Esophagus muscularis mucosa (tissue), 4 donors: Measurements from ENCODE around the gene TP53INP2.

ENCODE experiments used
- CTCF ChIP-seq, 3 experiments: fragments of 200-600 bp in 2 of 3; fragments of 450-650 bp in 1 of 3; sonication (generic) in 2 of 3; IDR thresholded peaks; one replicate each; pipeline ENCODE4 v1.5.1; 2017 to 2019; ENCODE audit warnings: antibody characterized with exemption in 3 of 3, mild to moderate bottlenecking in 2 of 3, moderate library complexity in 1 of 3
- EP300 ChIP-seq: sonication (generic); formaldehyde crosslinking; IDR thresholded peaks from one replicate; pipeline ENCODE4 v1.6.1; 2017; ENCODE audit warnings: antibody characterized with exemption
- POLR2A ChIP-seq: fragments of 450-650 bp; IDR thresholded peaks from one replicate; pipeline ENCODE4 v1.6.1; 2017; ENCODE audit warnings: antibody characterized with exemption, moderate library complexity, mild to moderate bottlenecking, low read depth

GRCh38 chr20:34710861-34711574 lies 6.9 kb downstream of the TP53INP2 start:
- TF ChIP-seq CTCF (IDR thresholded peaks at IDR 0.05) = no peak
- TF ChIP-seq POLR2A = no peak
- TF ChIP-seq EP300 = no peak
